Measurements from ENCODE around the gene HMX1. TPM values are rescaled to one million over a fixed set of nuclear protein-coding genes. Genes with fewer than 3 reads are reported as not detected.

The HMX1 gene
- total and polyA plus RNA-seq, 10 of the 15 experiments (the other 5 are each of a cell fraction or from before 2014, with no cell fraction given): not detected

DNA sequence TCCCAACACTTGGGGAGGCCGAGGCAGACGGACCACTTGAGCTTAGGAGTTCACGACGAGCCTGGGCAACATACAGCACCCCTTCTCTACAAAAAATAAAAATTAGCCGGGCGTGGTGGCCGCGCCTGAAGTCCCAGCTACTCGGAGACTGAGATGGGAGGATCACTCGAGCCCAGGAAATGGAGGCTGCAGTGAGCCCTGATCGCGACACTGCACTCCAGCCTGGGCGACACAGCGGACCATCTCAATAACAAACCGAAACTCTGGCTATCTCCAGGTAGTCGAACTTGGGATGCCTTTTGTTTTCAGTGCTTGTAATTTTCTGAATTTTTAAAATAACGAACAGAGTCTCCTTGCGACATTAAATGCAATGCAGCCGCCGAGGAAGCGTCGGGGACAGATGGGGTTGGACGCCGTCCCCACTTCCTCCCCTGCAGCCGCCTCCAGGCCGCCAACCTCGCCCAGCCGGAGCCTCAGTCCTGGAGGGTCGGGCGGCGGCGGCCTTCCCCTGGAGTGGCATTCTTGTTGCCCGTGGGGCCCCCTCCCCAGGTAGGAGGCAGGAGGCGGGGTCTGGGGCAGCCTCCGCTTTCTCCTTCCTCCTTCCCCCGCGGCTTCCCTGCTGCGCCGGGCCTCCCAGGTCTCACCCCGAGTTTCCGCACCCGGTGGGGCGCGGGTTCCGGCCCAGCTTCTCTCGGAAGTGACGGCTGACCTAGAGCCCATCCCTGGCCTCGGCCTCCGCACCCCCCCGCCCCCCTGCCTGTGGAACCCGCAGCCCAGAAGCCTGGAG lies 14.6 kb downstream of the HMX1 start:
- POLR2A ChIA-PET: no interaction called here
- TF ChIP-seq SUZ12 (IDR thresholded peaks at IDR 0.05; ENCODE audit: unreplicated experiment) (no peak), SREBF2 (IDR thresholded peaks at IDR 0.05; ENCODE audit: low read length) (no peak), NFYB (IDR thresholded peaks at IDR 0.05; ENCODE audit: insufficient read depth, low read depth, low read length) (no peak), BACH1 (IDR thresholded peaks at IDR 0.05; ENCODE audit: borderline replicate concordance) (no peak), DPF2 (IDR thresholded peaks at IDR 0.05) (no peak), HDAC6 (IDR thresholded peaks at IDR 0.05; ENCODE audit: unreplicated experiment) (no peak), MTA2 (IDR thresholded peaks at IDR 0.05; ENCODE audit: low read depth) (no peak), TARDBP (IDR thresholded peaks at IDR 0.05; ENCODE audit: borderline replicate concordance) (no peak), POLR2AphosphoS5 (IDR thresholded peaks at IDR 0.05; ENCODE audit: low read length) (no peak)
- TF ChIP-seq, protein P1, sequence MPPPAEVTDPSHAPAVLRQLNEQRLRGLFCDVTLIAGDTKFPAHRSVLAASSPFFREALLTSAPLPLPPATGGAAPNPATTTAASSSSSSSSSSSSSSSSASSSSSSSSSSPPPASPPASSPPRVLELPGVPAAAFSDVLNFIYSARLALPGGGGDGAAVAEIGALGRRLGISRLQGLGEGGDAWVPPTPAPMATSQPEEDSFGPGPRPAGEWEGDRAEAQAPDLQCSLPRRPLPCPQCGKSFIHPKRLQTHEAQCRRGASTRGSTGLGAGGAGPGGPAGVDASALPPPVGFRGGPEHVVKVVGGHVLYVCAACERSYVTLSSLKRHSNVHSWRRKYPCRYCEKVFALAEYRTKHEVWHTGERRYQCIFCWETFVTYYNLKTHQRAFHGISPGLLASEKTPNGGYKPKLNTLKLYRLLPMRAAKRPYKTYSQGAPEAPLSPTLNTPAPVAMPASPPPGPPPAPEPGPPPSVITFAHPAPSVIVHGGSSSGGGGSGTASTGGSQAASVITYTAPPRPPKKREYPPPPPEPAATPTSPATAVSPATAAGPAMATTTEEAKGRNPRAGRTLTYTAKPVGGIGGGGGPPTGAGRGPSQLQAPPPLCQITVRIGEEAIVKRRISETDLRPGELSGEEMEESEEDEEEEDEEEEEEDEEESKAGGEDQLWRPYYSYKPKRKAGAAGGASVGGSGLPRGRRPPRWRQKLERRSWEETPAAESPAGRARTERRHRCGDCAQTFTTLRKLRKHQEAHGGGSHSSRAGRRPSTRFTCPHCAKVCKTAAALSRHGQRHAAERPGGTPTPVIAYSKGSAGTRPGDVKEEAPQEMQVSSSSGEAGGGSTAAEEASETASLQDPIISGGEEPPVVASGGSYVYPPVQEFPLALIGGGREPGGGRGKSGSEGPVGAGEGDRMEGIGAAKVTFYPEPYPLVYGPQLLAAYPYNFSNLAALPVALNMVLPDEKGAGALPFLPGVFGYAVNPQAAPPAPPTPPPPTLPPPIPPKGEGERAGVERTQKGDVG (CRISPR knock-in tag; IDR thresholded peaks at IDR 0.05): no peak
- TF ChIP-seq, protein P2, sequence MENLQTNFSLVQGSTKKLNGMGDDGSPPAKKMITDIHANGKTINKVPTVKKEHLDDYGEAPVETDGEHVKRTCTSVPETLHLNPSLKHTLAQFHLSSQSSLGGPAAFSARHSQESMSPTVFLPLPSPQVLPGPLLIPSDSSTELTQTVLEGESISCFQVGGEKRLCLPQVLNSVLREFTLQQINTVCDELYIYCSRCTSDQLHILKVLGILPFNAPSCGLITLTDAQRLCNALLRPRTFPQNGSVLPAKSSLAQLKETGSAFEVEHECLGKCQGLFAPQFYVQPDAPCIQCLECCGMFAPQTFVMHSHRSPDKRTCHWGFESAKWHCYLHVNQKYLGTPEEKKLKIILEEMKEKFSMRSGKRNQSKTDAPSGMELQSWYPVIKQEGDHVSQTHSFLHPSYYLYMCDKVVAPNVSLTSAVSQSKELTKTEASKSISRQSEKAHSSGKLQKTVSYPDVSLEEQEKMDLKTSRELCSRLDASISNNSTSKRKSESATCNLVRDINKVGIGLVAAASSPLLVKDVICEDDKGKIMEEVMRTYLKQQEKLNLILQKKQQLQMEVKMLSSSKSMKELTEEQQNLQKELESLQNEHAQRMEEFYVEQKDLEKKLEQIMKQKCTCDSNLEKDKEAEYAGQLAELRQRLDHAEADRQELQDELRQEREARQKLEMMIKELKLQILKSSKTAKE (IDR thresholded peaks at IDR 0.05; ENCODE audit: low read depth, poor library complexity, severe bottlenecking): no peak
- TF ChIP-seq, protein P3, sequence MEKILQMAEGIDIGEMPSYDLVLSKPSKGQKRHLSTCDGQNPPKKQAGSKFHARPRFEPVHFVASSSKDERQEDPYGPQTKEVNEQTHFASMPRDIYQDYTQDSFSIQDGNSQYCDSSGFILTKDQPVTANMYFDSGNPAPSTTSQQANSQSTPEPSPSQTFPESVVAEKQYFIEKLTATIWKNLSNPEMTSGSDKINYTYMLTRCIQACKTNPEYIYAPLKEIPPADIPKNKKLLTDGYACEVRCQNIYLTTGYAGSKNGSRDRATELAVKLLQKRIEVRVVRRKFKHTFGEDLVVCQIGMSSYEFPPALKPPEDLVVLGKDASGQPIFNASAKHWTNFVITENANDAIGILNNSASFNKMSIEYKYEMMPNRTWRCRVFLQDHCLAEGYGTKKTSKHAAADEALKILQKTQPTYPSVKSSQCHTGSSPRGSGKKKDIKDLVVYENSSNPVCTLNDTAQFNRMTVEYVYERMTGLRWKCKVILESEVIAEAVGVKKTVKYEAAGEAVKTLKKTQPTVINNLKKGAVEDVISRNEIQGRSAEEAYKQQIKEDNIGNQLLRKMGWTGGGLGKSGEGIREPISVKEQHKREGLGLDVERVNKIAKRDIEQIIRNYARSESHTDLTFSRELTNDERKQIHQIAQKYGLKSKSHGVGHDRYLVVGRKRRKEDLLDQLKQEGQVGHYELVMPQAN (conservative IDR thresholded peaks at IDR 0.05): no peak
- DNase-seq (ENCODE audit: low read depth, low spot score) (no peak), ATAC-seq (no peak), FAIRE-seq (no peak)
- Histone ChIP-seq H3K27me3 (replicated peaks in 1 of 2; ENCODE audit: control insufficient read depth in 2 of 2, insufficient read depth in 2 of 2, low read length in 1 of 2) (peaks cover 0 to 12% of the 10 kb centered on the region in 2 experiments; a peak in 1 of 4 replicates), H3K4me3 (no peak overlapping the region), H3K9ac (ENCODE audit: control insufficient read depth, insufficient read depth, low read length) (no peak overlapping the region), H3K4me2 (ENCODE audit: control insufficient read depth, insufficient read depth) (no peak overlapping the region), H3K36me3 (ENCODE audit: control insufficient read depth in 2 of 2, insufficient read depth in 2 of 2, low read length in 1 of 2) (no peaks in the 10 kb centered on the region), H3K27ac (ENCODE audit: control insufficient read depth, insufficient read depth) (no peak overlapping the region), H2AFZ (ENCODE audit: control insufficient read depth, low read depth, low read length) (no peak overlapping the region), H4K20me1 (ENCODE audit: control insufficient read depth, insufficient read depth) (no peaks in the 10 kb centered on the region), H3K4me1 (ENCODE audit: control insufficient read depth, insufficient read depth, low read length) (no peaks in the 10 kb centered on the region), H3K79me2 (ENCODE audit: control insufficient read depth, insufficient read depth, low read length) (no peaks in the 10 kb centered on the region), H3K9me3 (replicated peaks; ENCODE audit: control insufficient read depth, insufficient read depth, low read length) (no peaks in the 10 kb centered on the region; the same call in 2 of the 3 replicates)
- intact Hi-C loops (cut with micrococcal nuclease; ENCODE audit: unreplicated experiment): no loop called here
- in situ Hi-C loops (cut with MboI): no loop called here
- BruUV-seq (replicated peaks): no TSS peak
- CTCF ChIA-PET: no interaction called here
- SMC1A ChIA-PET (ENCODE audit: uncharacterized antibody, unreplicated experiment): no interaction called here
- 25% methylated on average over 47 of the region's 51 CpGs for WGBS (ENCODE audit: insufficient coverage, insufficient replicate concordance, low lambda C conversion rate, missing lambda C conversion rate)
- RAD21 ChIA-PET (ENCODE audit: unreplicated experiment): no interaction called here
